Osteocyte (in vitro differentiated cells): ENCODE results near the gene FAM89B. TPM values are rescaled to one million over a fixed set of nuclear protein-coding genes. Genes with fewer than 3 reads are reported as not detected.

Experiments
- DNase-seq: peaks from one replicate; pipeline ENCODE4 v3.0.0; 2021; ENCODE audit warnings: mixed read lengths; ENCODE audit not compliant: unreplicated experiment; ENCODE audit errors: extremely low spot score
- H3K27ac Mint-ChIP-seq: one replicate; pipeline ENCODE4 v1.8.0; 2021; ENCODE audit warnings: mild to moderate bottlenecking, mixed read lengths; ENCODE audit not compliant: unreplicated experiment
- H3K27me3 Mint-ChIP-seq: one replicate; pipeline ENCODE4 v1.8.0; 2021; ENCODE audit warnings: mixed read lengths; ENCODE audit not compliant: unreplicated experiment
- H3K36me3 Mint-ChIP-seq: one replicate; pipeline ENCODE4 v1.8.0; 2021; ENCODE audit warnings: mixed read lengths; ENCODE audit not compliant: unreplicated experiment
- H3K4me1 Mint-ChIP-seq: one replicate; pipeline ENCODE4 v1.8.0; 2021; ENCODE audit warnings: mixed read lengths; ENCODE audit not compliant: unreplicated experiment
- H3K4me3 Mint-ChIP-seq: one replicate; pipeline ENCODE4 v1.8.0; 2021; ENCODE audit warnings: mild to moderate bottlenecking, moderate library complexity, mixed read lengths; ENCODE audit not compliant: unreplicated experiment
- H3K9me3 Mint-ChIP-seq: one replicate; pipeline ENCODE4 v1.8.0; 2021; ENCODE audit warnings: mixed read lengths; ENCODE audit not compliant: unreplicated experiment
- total RNA-seq: library from RNA; stranded (reverse); gene quantifications from 2 replicates; pipeline ENCODE4 v1.2.1, GENCODE V29; 2021
- TF ChIP-seq, protein P1 (sequence below): fragments of 200-600 bp; sonication (generic); IDR thresholded peaks from 2 replicates; pipeline ENCODE4 v1.5.0; 2021; ENCODE audit warnings: antibody characterized with exemption, mild to moderate bottlenecking, moderate library complexity

FAM89B gene
- total RNA-seq, 1 donor from 2014 or later: 92.1 TPM

DNA sequence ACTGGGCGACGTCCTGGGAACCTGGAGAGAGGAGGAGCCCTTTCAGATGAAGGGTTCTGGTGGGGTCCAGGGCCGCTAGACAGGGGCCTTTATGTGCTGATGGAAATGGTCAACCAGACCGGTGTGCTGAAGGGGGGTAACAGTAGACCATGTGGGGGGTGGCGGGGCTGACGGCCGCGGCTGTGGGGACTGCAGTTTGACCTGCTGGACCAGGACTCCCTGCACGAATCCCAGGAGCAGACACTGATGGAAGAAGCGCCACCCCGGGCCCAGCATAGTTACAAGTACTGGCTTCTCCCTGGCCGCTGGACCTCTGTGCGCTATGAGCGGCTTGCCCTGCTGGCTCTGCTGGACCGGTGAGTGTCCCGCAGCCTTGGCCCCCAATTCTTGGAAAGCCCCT, 49.7 kb downstream of the FAM89B start:
- peaks cover 30% of the 10 kb centered on the region for H3K36me3 Mint-ChIP-seq
- no peak overlapping the region for H3K4me3 Mint-ChIP-seq

DNA sequence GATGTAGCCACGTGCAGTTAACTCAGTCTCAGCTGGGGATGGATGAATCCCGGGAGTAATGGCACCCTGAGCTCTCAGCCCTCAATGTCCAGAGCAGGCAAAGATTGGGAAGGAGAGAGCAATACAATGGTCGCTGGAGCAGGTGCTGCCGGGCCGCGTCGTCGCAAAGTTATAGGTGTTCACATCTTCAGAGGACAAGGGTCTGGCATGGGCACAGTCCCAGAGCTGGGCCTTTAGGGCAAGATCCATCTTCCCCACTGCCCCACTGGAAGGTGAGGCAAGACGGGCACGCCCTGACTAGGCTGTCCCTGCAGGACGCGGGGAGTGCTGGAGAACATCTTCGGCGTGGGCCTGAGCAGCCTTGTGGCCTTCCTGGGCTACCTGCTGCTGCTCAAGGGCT, 50.8 kb downstream of the FAM89B start:
- Mint-ChIP-seq H3K36me3 (peaks cover 29% of the 10 kb centered on the region), H3K27me3 (no peaks in the 10 kb centered on the region), H3K4me3 (no peak overlapping the region), H3K9me3 (no peaks in the 10 kb centered on the region), H3K27ac (no peak overlapping the region), H3K4me1 (no peaks in the 10 kb centered on the region)
- no peak for DNase-seq
- TF ChIP-seq, protein P1, sequence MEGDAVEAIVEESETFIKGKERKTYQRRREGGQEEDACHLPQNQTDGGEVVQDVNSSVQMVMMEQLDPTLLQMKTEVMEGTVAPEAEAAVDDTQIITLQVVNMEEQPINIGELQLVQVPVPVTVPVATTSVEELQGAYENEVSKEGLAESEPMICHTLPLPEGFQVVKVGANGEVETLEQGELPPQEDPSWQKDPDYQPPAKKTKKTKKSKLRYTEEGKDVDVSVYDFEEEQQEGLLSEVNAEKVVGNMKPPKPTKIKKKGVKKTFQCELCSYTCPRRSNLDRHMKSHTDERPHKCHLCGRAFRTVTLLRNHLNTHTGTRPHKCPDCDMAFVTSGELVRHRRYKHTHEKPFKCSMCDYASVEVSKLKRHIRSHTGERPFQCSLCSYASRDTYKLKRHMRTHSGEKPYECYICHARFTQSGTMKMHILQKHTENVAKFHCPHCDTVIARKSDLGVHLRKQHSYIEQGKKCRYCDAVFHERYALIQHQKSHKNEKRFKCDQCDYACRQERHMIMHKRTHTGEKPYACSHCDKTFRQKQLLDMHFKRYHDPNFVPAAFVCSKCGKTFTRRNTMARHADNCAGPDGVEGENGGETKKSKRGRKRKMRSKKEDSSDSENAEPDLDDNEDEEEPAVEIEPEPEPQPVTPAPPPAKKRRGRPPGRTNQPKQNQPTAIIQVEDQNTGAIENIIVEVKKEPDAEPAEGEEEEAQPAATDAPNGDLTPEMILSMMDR: no peak

More for the DNA sequence above, 49.7 kb downstream of the FAM89B start:
- Mint-ChIP-seq H3K27ac (no peak overlapping the region), H3K9me3 (no peaks in the 10 kb centered on the region), H3K4me1 (peaks cover under 1% of the 10 kb centered on the region), H3K27me3 (no peaks in the 10 kb centered on the region)
- no peak for DNase-seq
- TF ChIP-seq, protein P1: no peak

Other genes with a start within 250 kb of the FAM89B start
- 57.7 and 74.9 TPM in 2 replicates for gene DPF2, start 238.7 kb upstream of the FAM89B start, total RNA-seq
- gene TIGD3, start 217.8 kb upstream of the FAM89B start, total RNA-seq: 0.16 and 0.24 TPM in 2 replicates
- gene SLC25A45, start 189.9 kb upstream of the FAM89B start, total RNA-seq: 9.9 and 10.8 TPM in 2 replicates
- 62.8 and 65.8 TPM in 2 replicates for gene FRMD8, start 185.9 kb upstream of the FAM89B start, total RNA-seq
- 300 and 534 TPM in 2 replicates for gene NEAT1, start 149.7 kb upstream of the FAM89B start, total RNA-seq
- gene MALAT1, start 73.5 kb upstream of the FAM89B start, total RNA-seq: 11,843 and 16,538 TPM in 2 replicates
- 103 and 104 TPM in 2 replicates for gene SCYL1, start 47.5 kb upstream of the FAM89B start, total RNA-seq
- gene LTBP3, start 14.2 kb upstream of the FAM89B start, total RNA-seq: 219 and 256 TPM in 2 replicates
- 31.3 and 32.7 TPM in 2 replicates for gene ZNRD2, start 2.1 kb upstream of the FAM89B start, total RNA-seq
- gene EHBP1L1, start 3.5 kb downstream of the FAM89B start, total RNA-seq: 39.7 and 42.6 TPM in 2 replicates
- gene KCNK7, start 23.3 kb downstream of the FAM89B start, total RNA-seq: not detected in 2 replicates
- 43.5 and 44.7 TPM in 2 replicates for gene MAP3K11, start 41.7 kb downstream of the FAM89B start, total RNA-seq
- gene PCNX3, start 43.2 kb downstream of the FAM89B start, total RNA-seq: 47.7 and 49.8 TPM in 2 replicates
- gene SIPA1, start 65.6 kb downstream of the FAM89B start, total RNA-seq: 31.2 and 34.7 TPM in 2 replicates
- 77.4 and 79.7 TPM in 2 replicates for gene RELA, start 90.4 kb downstream of the FAM89B start, total RNA-seq
- gene KAT5, start 139.7 kb downstream of the FAM89B start, total RNA-seq: 60.4 and 66.5 TPM in 2 replicates
- 54.2 and 55.6 TPM in 2 replicates for gene RNASEH2C, start 148.3 kb downstream of the FAM89B start, total RNA-seq
- 19.0 and 21.0 TPM in 2 replicates for gene AP5B1, start 208.4 kb downstream of the FAM89B start, total RNA-seq
- gene OVOL1, start 214.5 kb downstream of the FAM89B start, total RNA-seq: not detected in 2 replicates